Epithelial cell of esophagus (primary cell): Measurements from ENCODE around the gene CELF1.
A peak's percentile ranks its signal among the peaks of the same experiment; 100 is the strongest.

ENCODE experiments used
- DNase-seq: peaks from one replicate; pipeline ENCODE4 v3.0.0; 2010; ENCODE audit warnings: low read depth
- H3K4me3 ChIP-seq: 2 replicates; pipeline ENCODE4 v1.5.1; 2011; ENCODE audit warnings: mild to moderate bottlenecking, low read length, control low read depth
- CTCF ChIP-seq: IDR thresholded peaks from 2 replicates; pipeline ENCODE4 v1.5.1; 2011; ENCODE audit warnings: low read depth, mild to moderate bottlenecking, low read length, control low read depth, inconsistent platforms; ENCODE audit not compliant: insufficient read depth; ENCODE audit errors: missing control alignments

Gene CELF1

DNA sequence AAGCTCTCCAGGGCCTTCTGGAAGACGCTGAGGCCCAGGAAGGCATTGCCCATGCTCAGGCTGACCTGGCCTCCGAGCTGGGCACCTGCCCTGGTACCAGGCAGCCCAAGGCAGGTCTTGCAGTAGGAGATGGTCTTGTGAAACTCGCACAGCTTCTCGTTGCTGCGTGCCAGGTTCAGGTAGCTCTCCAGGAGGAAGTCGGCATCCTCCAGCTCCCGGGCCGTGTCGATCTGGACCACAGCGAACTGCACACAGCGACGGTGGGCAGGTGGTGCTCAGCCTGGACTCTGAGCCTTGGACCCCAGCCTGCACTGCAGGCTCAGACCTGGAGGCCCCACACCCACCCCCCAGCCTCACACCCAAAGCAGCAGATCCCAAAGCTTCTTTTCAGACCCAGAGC lies 105.0 kb downstream of the CELF1 start:
- no peak for DNase-seq
- no peak overlapping the region for H3K4me3 ChIP-seq
- no peak for TF ChIP-seq CTCF

DNA sequence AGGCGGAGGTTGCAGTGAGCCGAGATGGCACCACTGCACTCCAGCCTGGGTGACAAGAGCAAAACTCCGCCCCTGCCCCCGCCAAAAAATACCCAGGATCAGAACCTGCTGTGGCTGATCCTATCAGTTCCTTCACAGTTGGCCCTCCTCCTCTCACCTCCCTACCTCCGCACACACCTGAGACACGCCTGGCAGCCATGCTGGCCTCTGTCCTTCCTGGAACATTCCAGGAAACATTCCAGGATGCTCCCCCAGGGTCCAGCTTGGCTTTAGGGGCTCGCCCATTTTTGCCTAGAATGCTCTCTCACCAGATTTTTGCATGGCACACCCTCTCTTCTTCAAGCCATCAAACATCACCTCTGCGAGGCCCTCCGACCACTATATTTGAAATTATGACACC lies 106.1 kb downstream of the CELF1 start:
- TF ChIP-seq CTCF = no peak
- DNase-seq = no peak
- no peak overlapping the region for H3K4me3 ChIP-seq

DNA sequence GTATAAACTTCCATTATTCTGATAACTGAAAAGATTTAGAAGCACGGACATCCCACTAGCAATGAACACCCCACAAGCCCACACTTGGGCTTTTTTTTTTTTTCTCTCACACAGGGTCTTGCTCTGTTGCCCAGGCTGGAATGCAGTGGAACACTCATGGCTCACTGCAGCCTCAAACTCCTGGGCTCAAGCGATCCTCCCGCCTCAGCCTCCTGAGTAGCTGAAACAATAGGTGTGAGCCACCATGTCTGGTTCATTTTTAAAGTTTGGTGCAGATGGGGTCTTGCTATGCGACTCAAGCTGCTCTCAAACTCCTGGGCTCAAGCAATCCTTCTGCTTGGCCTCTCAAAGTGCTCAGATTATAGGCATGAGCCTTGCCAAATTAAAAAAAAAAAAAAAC lies 107.1 kb downstream of the CELF1 start:
- no peak overlapping the region for H3K4me3 ChIP-seq
- TF ChIP-seq CTCF = no peak
- DNase-seq = no peak

DNA sequence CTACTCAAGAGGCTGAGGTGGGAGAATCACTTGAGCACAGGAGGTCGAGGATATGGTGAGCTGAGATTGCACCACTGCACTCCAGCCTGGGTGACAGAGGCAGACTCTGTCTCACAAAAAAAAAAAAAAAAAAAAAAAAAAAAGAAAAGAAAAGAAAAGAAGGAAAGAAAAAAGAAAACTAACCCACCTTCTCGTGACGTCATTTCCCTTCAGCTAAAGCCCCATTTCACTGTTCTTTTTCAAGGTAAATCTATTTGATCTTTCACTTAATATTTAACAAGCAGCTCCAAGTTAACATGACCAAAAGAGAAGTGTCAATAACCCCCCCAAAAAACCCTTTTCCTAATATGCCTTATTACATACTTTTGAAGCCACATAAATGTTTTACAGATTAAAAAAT lies 109.1 kb downstream of the CELF1 start:
- DNase-seq = no peak
- no peak for TF ChIP-seq CTCF
- no peak overlapping the region for H3K4me3 ChIP-seq

- no peak overlapping the region for H3K4me3 ChIP-seq
- DNase-seq = no peak
- peak; percentile 12 for TF ChIP-seq CTCF
Measured at GRCh38 chr11:47443028-47443700, 109.8 kb downstream of the CELF1 start.

- no peak for DNase-seq
- no peak for TF ChIP-seq CTCF
- H3K4me3 ChIP-seq = no peak overlapping the region
Measured at GRCh38 chr11:47442514-47442913, 110.4 kb downstream of the CELF1 start.

GRCh38 chr11:47441421-47441820 lies 111.5 kb downstream of the CELF1 start:
- DNase-seq = no peak
- TF ChIP-seq CTCF = no peak
- no peak overlapping the region for H3K4me3 ChIP-seq
